ENCODE data around the gene ZNF3.

ZNF3 gene

GRCh38 chr7:100038326-100038725 is 43.2 kb downstream of the ZNF3 start:
- DNase-seq (ENCODE audit: low read depth) = no peak
- no peak for TF ChIP-seq CTCF (IDR thresholded peaks at IDR 0.05; ENCODE audit: low read depth, low read length, missing control alignments)
- H3K4me3 ChIP-seq (ENCODE audit: low read depth, low read length) = no peak overlapping the region

- H3K4me3 ChIP-seq (ENCODE audit: low read depth, low read length) = no peak overlapping the region
- no peak for DNase-seq (ENCODE audit: low read depth)
- no peak for TF ChIP-seq CTCF (IDR thresholded peaks at IDR 0.05; ENCODE audit: low read depth, low read length, missing control alignments)
Measured at GRCh38 chr7:100035876-100036275, 45.6 kb downstream of the ZNF3 start.

- no peak for TF ChIP-seq CTCF (IDR thresholded peaks at IDR 0.05; ENCODE audit: low read depth, low read length, missing control alignments)
- no peak overlapping the region for H3K4me3 ChIP-seq (ENCODE audit: low read depth, low read length)
- no peak for DNase-seq (ENCODE audit: low read depth)
Measured at GRCh38 chr7:100034871-100035510, 46.5 kb downstream of the ZNF3 start.

- no peak for TF ChIP-seq CTCF (IDR thresholded peaks at IDR 0.05; ENCODE audit: low read depth, low read length, missing control alignments)
- no peak overlapping the region for H3K4me3 ChIP-seq (ENCODE audit: low read depth, low read length)
Measured at GRCh38 chr7:100033526-100033925, 48.0 kb downstream of the ZNF3 start.

GRCh38 chr7:100029596-100029995 is 51.9 kb downstream of the ZNF3 start:
- no peak for TF ChIP-seq CTCF (IDR thresholded peaks at IDR 0.05; ENCODE audit: low read depth, low read length, missing control alignments)

More at GRCh38 chr7:100033526-100033925, 48.0 kb downstream of the ZNF3 start:
- DNase-seq (ENCODE audit: low read depth) = no peak

GRCh38 chr7:100027197-100027596 is 54.3 kb downstream of the ZNF3 start:
- TF ChIP-seq CTCF (IDR thresholded peaks at IDR 0.05; ENCODE audit: low read depth, low read length, missing control alignments) = no peak
- DNase-seq (ENCODE audit: low read depth) = no peak
- H3K4me3 ChIP-seq (ENCODE audit: low read depth, low read length) = no peak overlapping the region

More at GRCh38 chr7:100029596-100029995, 51.9 kb downstream of the ZNF3 start:
- H3K4me3 ChIP-seq (ENCODE audit: low read depth, low read length) = no peak overlapping the region
- no peak for DNase-seq (ENCODE audit: low read depth)

- no peak overlapping the region for H3K4me3 ChIP-seq (ENCODE audit: low read depth, low read length)
- DNase-seq (ENCODE audit: low read depth) = no peak
- no peak for TF ChIP-seq CTCF (IDR thresholded peaks at IDR 0.05; ENCODE audit: low read depth, low read length, missing control alignments)
Measured at GRCh38 chr7:100024020-100024619, 57.4 kb downstream of the ZNF3 start.
